Epithelial cell of proximal tubule (primary cell): ENCODE data around the gene C3orf52. TPM values are rescaled to one million over a fixed set of nuclear protein-coding genes. Genes with fewer than 3 reads are reported as not detected.
"Not testable (repeated sequence)": the region's sequence is repeated elsewhere in the genome, so short reads cannot be mapped to it uniquely, and the experiment has no call there.

Experiments
- DNase-seq: peaks from one replicate; pipeline ENCODE4 v3.0.0-alpha.2; 2011; ENCODE audit warnings: low read depth
- H3K4me3 ChIP-seq: 2 replicates; pipeline ENCODE4 v1.5.1; 2011; ENCODE audit warnings: low read depth, mild to moderate bottlenecking, low read length
- CTCF ChIP-seq: conservative IDR thresholded peaks from 2 replicates; pipeline ENCODE4 v1.5.1; 2012; ENCODE audit warnings: low read depth, mild to moderate bottlenecking, low read length
- total RNA-seq: library from RNA; depleted of rRNA; stranded (reverse); fragments of >200 nt; gene quantifications from 2 replicates; pipeline ENCODE4 v1.2.3, GENCODE V29; 2015

The C3orf52 gene, protein sequence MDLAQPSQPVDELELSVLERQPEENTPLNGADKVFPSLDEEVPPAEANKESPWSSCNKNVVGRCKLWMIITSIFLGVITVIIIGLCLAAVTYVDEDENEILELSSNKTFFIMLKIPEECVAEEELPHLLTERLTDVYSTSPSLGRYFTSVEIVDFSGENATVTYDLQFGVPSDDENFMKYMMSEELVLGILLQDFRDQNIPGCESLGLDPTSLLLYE
- 33.6 and 55.1 TPM in 2 replicates for total RNA-seq

- TF ChIP-seq CTCF: peak; percentile 9
- DNase-seq: no peak
- H3K4me3 ChIP-seq: peak within 1 kb of the TSS; percentile 73
These were observed at the start of gene C3orf52 for GRCh38 chr3:112086076-112086854. C3orf52 (plus strand) TSS chr3:112086389; CDS start chr3:112086408, 19 bp downstream.

DNA sequence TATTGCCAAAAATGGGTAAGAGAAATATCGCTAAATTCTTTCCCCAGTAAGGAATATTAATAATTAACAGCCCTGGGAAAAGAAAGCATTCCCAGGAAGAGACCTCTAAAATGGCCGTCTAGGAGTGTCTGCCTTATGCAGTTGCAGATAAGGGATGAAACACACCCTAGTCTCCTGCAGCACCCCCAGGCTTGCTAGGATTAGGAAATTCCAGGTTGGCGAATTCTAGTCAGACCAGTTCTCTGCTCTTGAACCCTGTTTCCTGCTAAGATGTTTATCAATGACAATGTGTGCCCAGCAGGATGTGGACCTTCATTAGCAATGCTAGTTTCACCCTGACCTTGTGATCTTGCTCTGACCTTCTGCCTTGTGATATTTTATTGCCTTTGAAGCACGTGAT is 49.0 kb upstream of the C3orf52 start:
- H3K4me3 ChIP-seq, DNase-seq: not testable (repeated sequence)

GRCh38 chr3:112038863-112039262 is 47.3 kb upstream of the C3orf52 start:
- no peak overlapping the region for H3K4me3 ChIP-seq
- no peak for DNase-seq

GRCh38 chr3:112041321-112041720 is 44.9 kb upstream of the C3orf52 start:
- DNase-seq: no peak
- no peak overlapping the region for H3K4me3 ChIP-seq
- TF ChIP-seq CTCF: no peak

More at GRCh38 chr3:112038863-112039262, 47.3 kb upstream of the C3orf52 start:
- no peak for TF ChIP-seq CTCF

DNA sequence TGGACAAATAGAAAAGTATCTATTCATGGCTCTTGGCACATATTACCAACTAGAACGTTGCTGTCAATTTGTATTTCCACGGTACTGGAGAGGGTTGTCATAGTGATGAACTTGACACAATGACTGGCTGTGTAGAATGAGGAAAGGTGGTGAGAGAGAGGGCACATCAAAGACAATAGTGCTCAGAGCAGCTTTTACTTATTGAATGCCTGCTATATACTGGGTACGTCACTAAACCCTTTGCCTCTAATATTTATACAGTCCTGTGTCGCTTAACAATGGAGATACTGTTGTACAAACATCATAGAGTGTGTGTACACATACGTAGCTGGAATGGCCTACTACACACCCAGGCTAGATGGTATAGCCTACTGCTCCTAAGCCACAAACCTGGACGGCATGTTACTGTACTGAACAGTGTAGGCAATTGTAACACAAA is 43.3 kb upstream of the C3orf52 start:
- no peak for DNase-seq
- H3K4me3 ChIP-seq: no peak overlapping the region
- TF ChIP-seq CTCF: no peak

- H3K4me3 ChIP-seq: peak overlapping the region; percentile 9
- DNase-seq: no peak
- TF ChIP-seq CTCF: peak; percentile 92
These were observed 42.5 kb upstream of the C3orf52 start for GRCh38 chr3:112043621-112044201.

DNA sequence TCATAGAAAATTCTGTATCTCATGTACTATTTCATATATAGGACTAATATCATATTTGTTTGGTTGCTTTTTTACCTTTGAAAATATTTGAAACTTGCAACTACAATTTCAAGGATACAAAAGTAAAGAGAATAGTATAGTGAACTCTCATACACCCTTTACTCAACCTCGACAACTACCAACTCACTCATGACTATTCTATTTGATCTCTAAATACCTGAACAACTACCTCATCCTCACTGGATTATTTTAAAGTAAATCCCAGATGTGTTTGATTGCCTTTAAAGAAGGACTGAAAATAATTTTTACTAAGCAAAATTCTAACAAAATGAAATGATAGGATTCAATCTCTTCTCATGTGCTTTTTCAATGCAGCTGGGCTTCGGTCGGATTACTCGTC is 39.6 kb upstream of the C3orf52 start:
- DNase-seq: no peak
- TF ChIP-seq CTCF: no peak
- no peak overlapping the region for H3K4me3 ChIP-seq
